OCI-LY3 (cell line): ENCODE measurements around the gene ABHD16A.

ENCODE experiments used
- CTCF ChIP-seq: fragments of 200-600, 300-600 bp; sonication (generic); IDR thresholded peaks from 2 replicates; pipeline ENCODE4 v1.5.1; 2014; ENCODE audit warnings: antibody characterized with exemption, low read length, low read depth
- EZH2phosphoT487 ChIP-seq: fragments of 200-600 bp; shearing (Covaris generic); IDR thresholded peaks from 2 replicates; pipeline ENCODE4 v1.6.1; 2018; ENCODE audit warnings: antibody characterized with exemption, mixed run types, low read depth

GRCh38 chr6:31676904-31677303 lies 26.2 kb downstream of the ABHD16A start:
- TF ChIP-seq CTCF (no peak), EZH2phosphoT487 (no peak)
